Fibroblast of pulmonary artery (primary cell): Measurements from ENCODE around the gene MRPS18A.
"Not testable (repeated sequence)": the region's sequence is repeated elsewhere in the genome, so short reads cannot be mapped to it uniquely, and the experiment has no call there.

Experiments
- DNase-seq: peaks from one replicate; pipeline ENCODE4 v3.0.0-alpha.2; 2010; ENCODE audit warnings: low read depth
- H3K4me3 ChIP-seq: replicated peaks from 2 replicates; pipeline ENCODE4 v1.5.1; 2011; ENCODE audit warnings: low read depth, mild to moderate bottlenecking, control low read depth, low read length, moderate library complexity
- CTCF ChIP-seq: IDR thresholded peaks from 2 replicates; pipeline ENCODE4 v1.5.1; 2011; ENCODE audit warnings: mild to moderate bottlenecking, control low read depth, low read length, inconsistent platforms; ENCODE audit errors: missing control alignments

Gene MRPS18A

DNA sequence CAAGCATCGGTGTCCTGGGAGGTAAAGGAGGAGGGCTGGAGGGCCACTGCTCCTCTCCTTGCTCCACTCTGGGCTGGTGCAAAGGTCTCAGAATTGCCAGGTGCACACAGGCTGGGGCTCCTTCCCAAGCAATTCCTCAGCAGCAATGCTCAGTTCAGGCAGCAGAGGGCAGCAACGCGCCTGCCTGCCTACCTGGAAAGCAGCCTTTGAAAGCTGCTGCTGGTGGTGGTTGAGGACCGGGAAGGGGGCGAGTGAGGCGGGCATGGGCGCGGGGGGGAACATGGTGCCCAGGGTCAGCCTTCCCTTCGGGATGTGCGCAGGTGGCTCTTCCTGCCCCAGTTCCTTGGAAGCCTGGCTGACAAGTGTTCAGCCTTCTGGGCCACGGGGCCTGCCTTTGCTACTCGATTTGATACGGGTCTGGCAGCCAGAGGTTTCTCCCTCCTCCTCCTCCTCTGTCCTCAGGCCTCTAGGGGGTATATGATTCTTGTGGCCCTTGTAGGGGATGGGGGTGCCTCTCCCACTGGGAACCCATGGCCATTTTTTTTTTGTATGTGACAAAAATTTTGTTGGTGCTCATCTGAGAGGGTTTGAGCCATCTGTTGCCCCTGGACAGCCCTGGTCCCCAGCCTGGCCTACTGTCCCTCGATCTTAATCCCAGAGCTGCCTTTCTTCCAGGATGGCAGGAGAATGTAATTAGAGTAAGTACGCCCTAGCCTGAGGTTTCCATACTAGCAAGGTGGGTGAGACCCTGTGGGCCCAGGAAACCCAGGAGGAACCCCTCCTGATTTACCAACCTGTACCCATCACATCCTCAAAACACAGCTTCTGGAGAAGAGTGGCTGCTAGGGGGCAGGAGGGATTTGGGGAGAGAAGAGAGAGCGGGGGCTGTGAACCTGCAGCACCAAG, 20.1 kb downstream of the MRPS18A start:
- peak; percentile 94 for TF ChIP-seq CTCF
- peak; percentile 72 for DNase-seq
- H3K4me3 ChIP-seq, result no peak overlapping the region

DNA sequence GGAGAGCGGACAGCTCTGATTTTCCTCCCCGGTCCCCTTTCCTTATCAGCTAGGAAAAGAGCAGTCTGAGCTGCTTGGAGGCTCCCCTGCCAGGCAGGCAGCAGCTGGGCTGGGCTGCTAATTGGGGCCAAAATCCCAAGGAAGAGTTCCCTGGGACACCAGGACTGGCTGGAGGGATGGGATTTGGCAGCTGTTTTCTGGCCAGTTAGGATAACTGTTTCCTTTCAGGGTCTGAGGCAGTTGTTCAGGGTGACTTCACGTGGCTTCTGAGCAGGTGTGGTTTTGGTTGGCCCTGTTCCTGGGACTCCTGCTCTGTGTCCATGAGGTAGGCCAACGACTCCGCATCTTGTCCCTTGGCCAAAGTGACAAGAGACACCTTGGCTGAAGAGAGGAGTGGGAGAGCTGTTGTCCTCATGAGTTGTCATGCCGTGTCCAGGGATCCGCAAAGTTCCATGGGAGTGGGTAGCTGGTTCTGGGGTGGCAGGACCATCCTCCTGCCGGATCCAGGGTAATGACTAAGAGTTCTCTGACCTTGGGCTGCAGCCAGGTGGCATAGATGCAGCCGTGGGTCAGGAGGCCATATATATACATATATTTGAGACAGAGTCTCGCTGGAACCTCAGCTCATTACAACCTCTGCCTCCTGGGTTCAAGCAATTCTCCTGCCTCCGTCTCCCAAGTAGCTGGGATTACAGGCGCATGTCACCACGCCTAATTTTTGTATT, 21.2 kb downstream of the MRPS18A start:
- no peak for DNase-seq
- H3K4me3 ChIP-seq, result no peak overlapping the region
- TF ChIP-seq CTCF, result no peak

- no peak for DNase-seq
- H3K4me3 ChIP-seq, result no peak overlapping the region
- TF ChIP-seq CTCF, result no peak
Observed at GRCh38 chr6:43665376-43665775, 22.2 kb downstream of the MRPS18A start.

- not testable (repeated sequence) for H3K4me3 ChIP-seq, DNase-seq
Observed at GRCh38 chr6:43662948-43663347, 24.6 kb downstream of the MRPS18A start.

GRCh38 chr6:43658161-43658560, 29.4 kb downstream of the MRPS18A start:
- H3K4me3 ChIP-seq, result no peak overlapping the region
- no peak for DNase-seq
- TF ChIP-seq CTCF, result no peak

DNA sequence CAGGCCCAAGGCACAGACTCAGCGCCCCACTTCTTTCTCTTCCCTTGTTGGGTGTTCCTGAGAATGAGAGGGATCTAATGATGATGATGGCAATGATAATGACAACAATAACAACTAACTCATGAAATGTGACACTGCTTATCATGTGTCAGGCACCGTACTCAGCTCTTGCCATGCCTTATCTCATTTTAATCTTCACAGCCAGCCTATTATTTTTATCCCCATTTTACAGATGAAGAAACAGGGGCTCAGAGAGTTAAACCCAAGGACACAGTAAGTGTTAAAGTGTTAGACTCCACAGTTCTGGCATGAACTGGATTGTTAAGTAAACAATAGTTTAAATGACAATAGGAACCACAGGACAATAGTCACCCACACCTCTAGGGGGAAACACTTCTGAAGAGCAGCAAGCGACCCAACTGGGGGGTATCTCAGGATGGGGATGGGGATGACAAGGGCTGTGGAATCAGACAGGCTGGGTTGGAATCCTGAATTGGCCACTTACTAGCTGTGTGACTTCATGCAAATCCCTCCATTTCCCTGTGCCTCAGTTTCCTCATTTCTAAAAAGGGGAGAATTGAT, 30.3 kb downstream of the MRPS18A start:
- no peak for TF ChIP-seq CTCF
- H3K4me3 ChIP-seq, result no peak overlapping the region
- no peak for DNase-seq

- not testable (repeated sequence) for DNase-seq
Observed at GRCh38 chr6:43652822-43653221, 34.8 kb downstream of the MRPS18A start.

More at GRCh38 chr6:43652822-43653221, 34.8 kb downstream of the MRPS18A start:
- not testable (repeated sequence) for H3K4me3 ChIP-seq
